NB4 (cell line): ENCODE data around the gene PCK1.

Experiments
- DNase-seq: peaks from one replicate; pipeline ENCODE4 v3.0.0; 2010; ENCODE audit warnings: low read depth
- H3K4me3 ChIP-seq: one replicate; pipeline ENCODE4 v1.5.1; 2011; ENCODE audit warnings: mild to moderate bottlenecking, low read depth, low read length, moderate library complexity
- MYC ChIP-seq: IDR thresholded peaks from 2 replicates; pipeline ENCODE4 v1.6.1; 2011; ENCODE audit warnings: low read depth, low read length
- POLR2A ChIP-seq: IDR thresholded peaks from 2 replicates; pipeline ENCODE4 v1.6.1; 2011; ENCODE audit warnings: mild to moderate bottlenecking; ENCODE audit not compliant: insufficient read length; ENCODE audit errors: extremely low read depth
- TF ChIP-seq, protein P1 (sequence below): IDR thresholded peaks from 2 replicates; pipeline ENCODE4 v1.6.1; 2011; ENCODE audit warnings: low read depth, low read length
- TF ChIP-seq, protein P2 (sequence below): IDR thresholded peaks from one replicate; pipeline ENCODE4 v1.5.1; 2012; ENCODE audit warnings: low read depth, low read length

The PCK1 gene

DNA sequence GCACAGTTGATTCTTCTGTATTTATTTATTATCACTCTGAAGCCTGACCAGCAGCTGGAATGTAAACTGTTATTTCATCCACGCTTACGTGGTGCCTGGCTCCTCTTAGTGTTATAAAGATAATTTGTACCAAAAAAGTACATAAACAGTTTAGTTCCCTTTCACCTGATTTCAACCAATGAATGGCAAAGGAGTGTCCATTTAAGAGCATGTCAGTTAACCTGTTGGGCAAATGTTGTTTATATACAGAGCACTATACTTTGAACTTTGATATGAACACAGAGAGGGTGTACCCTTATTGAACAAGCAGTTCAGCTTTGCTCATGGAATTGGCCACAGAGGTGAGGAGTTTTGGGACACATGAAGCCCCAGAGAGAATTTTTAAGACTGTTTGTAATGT, 28.8 kb upstream of the PCK1 start:
- TF ChIP-seq POLR2A, result no peak
- TF ChIP-seq, protein P1, sequence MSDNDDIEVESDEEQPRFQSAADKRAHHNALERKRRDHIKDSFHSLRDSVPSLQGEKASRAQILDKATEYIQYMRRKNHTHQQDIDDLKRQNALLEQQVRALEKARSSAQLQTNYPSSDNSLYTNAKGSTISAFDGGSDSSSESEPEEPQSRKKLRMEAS, result no peak
- TF ChIP-seq, protein P2, sequence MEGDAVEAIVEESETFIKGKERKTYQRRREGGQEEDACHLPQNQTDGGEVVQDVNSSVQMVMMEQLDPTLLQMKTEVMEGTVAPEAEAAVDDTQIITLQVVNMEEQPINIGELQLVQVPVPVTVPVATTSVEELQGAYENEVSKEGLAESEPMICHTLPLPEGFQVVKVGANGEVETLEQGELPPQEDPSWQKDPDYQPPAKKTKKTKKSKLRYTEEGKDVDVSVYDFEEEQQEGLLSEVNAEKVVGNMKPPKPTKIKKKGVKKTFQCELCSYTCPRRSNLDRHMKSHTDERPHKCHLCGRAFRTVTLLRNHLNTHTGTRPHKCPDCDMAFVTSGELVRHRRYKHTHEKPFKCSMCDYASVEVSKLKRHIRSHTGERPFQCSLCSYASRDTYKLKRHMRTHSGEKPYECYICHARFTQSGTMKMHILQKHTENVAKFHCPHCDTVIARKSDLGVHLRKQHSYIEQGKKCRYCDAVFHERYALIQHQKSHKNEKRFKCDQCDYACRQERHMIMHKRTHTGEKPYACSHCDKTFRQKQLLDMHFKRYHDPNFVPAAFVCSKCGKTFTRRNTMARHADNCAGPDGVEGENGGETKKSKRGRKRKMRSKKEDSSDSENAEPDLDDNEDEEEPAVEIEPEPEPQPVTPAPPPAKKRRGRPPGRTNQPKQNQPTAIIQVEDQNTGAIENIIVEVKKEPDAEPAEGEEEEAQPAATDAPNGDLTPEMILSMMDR, result no peak
- no peak for TF ChIP-seq MYC
- DNase-seq, result no peak
- H3K4me3 ChIP-seq, result no peak overlapping the region

DNA sequence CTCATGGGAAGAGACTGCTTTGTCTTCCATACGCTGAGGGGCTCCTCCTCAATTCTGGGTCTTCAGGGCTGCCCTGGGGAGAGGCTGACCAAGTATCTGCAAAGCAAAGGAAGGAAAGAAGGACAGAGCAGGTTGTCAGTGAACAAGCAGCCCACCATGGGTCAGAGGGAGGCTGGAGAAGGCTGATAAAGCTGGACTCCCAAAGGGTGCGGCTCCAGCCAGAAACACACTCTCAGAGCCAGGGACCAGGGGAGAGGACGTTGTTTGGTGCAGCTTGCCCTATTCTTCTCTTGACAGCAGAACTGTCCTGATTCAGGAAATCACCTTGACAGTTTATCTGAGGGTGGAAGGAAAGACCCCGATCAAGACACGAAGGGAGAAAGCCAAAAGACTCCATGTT, 25.6 kb upstream of the PCK1 start:
- TF ChIP-seq POLR2A, result no peak
- TF ChIP-seq, protein P2, result no peak
- no peak for TF ChIP-seq MYC
- TF ChIP-seq, protein P1, result no peak
- H3K4me3 ChIP-seq, result no peak overlapping the region
- no peak for DNase-seq

DNA sequence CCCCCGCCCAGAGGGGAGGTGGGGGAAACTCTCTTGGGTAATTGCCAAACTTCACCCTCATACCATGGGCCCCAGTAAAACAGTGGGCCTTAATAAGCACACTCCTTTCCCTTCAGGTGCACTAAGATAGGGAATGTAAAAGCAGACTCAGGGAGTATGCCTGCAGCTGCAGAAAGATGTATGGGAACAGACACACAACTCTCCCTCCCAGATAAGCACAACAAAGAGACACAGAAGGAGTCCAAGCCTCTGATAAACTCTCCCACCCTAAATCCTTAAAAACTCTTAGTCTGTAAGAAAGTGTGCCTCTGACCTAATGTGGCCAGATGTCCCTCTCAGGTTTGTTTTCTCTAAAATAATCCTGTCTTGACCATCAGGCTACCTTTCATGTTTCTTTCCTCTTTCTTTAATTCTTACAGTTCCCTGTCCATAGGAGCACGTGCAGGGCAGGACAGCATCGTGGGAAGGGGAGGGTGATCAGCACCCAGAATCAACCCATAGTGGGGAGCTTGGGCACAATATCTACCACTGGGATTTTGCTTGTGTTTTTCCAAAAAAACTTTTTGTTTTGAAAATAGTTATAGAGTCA, 24.7 kb upstream of the PCK1 start:
- no peak for DNase-seq
- H3K4me3 ChIP-seq, result no peak overlapping the region
- TF ChIP-seq, protein P1, result no peak
- TF ChIP-seq MYC (no peak), POLR2A (no peak)
- TF ChIP-seq, protein P2, result no peak

DNA sequence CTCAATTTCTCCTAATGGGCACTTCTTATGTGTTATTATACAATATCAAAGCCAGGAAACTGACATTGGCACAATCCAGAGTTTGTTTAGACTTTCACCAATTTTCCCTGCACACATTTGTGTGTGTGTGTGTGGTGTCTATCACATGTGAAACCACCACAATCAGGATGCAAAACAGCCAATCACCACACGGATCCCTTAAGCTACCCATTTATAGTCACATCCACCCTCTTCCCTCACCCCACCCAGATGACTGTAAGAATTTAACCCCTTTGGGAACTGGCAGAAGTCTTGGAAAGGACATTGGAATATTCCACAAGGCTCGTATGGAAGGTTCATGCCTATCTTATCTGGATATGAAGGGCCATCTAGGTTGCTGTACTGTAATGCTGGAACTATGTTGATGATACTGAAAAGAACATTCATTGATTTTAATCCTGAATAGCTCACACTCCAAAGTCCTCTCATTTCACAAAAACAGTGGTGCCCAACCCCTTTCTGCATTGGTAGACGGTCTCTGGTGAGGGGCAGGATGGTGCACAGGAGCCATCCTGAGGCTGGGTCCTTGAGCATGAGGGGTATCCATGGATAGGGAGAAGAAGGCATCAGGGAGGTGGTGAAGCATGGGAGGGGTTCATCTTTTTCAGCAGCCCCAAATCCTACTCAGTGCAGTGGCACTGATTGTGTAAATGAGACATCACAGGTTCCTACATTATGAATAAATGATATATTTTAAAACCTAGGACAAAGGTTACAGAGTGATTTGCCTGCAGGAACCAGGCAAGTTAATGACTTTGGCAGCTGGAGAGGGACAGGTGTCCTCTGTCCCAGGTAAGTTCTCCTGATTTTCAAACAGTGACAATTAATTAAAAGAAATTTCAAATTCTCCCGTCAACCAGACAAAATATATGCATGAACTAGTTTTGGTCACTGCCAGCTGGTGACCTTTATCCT, 23.9 kb upstream of the PCK1 start:
- no peak for TF ChIP-seq POLR2A
- TF ChIP-seq, protein P2, result no peak
- TF ChIP-seq, protein P1, result no peak
- TF ChIP-seq MYC, result no peak
- no peak for DNase-seq
- no peak overlapping the region for H3K4me3 ChIP-seq

DNA sequence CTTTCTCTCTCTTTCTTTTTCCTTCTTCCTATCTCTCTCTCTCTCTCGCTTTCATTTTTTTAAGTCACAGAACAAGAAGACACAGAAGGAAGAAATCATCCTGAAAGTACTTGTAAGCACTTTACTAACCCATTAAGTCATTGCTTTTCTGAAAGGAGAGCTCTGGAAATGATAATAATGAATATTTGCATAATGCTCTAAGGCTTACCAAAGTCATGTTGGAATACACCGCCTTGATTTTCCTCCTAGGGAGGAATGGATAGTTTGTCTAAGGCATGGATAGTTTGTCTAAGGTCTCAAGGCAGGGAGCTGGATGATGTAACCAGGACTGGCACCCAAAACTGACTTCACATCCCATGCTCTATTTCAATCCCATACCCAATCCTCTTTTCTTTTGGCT, 23.1 kb upstream of the PCK1 start:
- TF ChIP-seq POLR2A, result no peak
- no peak for TF ChIP-seq MYC
- TF ChIP-seq, protein P2, result no peak
- TF ChIP-seq, protein P1, result no peak
- no peak overlapping the region for H3K4me3 ChIP-seq
- DNase-seq, result no peak
